Adrenal gland (tissue), 5 donors: ENCODE measurements around the gene DVL1.

Source experiments
- POLR2A ChIP-seq, 2 donors: fragments of 450-650 bp; IDR thresholded peaks; one replicate each; pipeline ENCODE4 v1.6.1; 2017; ENCODE audit warnings: antibody characterized with exemption in 2 of 2, mild to moderate bottlenecking in 2 of 2, moderate library complexity in 1 of 2
- TF ChIP-seq, protein P1 (sequence below), 6 experiments: fragments of 450-650 bp in 4 of 6; fragments of 200-600 bp in 2 of 6; sonication (generic) in 1 of 6; IDR thresholded peaks; 1 replicate in 5 of 6; 2 replicates in 1 of 6; pipeline versions ENCODE4 v1.5.1 to v1.8.0; 2016 to 2021; ENCODE audit warnings: antibody characterized with exemption in 6 of 6, mild to moderate bottlenecking in 2 of 6, moderate library complexity in 1 of 6
- donor health status: DM: no; HTN: no; CAD: no.

DNA sequence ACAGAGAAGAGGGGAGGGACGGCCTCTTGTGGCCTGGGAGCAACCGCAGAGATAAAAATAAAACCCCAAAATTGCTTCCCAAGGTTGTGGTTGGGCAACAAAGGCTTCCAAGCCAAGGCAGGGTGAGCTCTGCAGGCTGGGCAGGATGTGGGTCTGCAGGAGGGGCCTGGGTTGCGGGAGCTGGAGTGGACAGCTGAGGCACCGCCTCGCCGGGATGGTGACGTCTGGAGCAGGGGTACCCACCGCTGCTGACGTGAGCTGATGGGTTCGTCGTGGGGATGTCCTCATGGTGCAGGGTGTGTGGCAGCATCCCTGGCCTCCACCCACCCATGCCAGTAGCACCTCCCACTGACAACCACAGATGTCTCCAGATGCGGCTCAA, 22.1 kb upstream of the DVL1 start:
- TF ChIP-seq, protein P1, sequence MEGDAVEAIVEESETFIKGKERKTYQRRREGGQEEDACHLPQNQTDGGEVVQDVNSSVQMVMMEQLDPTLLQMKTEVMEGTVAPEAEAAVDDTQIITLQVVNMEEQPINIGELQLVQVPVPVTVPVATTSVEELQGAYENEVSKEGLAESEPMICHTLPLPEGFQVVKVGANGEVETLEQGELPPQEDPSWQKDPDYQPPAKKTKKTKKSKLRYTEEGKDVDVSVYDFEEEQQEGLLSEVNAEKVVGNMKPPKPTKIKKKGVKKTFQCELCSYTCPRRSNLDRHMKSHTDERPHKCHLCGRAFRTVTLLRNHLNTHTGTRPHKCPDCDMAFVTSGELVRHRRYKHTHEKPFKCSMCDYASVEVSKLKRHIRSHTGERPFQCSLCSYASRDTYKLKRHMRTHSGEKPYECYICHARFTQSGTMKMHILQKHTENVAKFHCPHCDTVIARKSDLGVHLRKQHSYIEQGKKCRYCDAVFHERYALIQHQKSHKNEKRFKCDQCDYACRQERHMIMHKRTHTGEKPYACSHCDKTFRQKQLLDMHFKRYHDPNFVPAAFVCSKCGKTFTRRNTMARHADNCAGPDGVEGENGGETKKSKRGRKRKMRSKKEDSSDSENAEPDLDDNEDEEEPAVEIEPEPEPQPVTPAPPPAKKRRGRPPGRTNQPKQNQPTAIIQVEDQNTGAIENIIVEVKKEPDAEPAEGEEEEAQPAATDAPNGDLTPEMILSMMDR (IDR thresholded peaks at IDR 0.05), result no peak
- no peak for TF ChIP-seq POLR2A (IDR thresholded peaks at IDR 0.05)
